M059J (cell line): ENCODE data around the gene TMEM38A. TPM values are rescaled to one million over a fixed set of nuclear protein-coding genes. Genes with fewer than 3 reads are reported as not detected.

Source experiments
- total RNA-seq: library from RNA; depleted of rRNA; stranded (reverse); fragments of >200 nt; shearing (Covaris generic); gene quantifications from 2 replicates; pipeline ENCODE4 v1.2.3, GENCODE V29; 2014; rRNA removed

TMEM38A gene
- total RNA-seq, 1 experiment from 2014 or later = 3.5 TPM

Other genes starting within 250 kb of the TMEM38A start
- 4.1 and 6.3 TPM in 2 replicates for gene EPS15L1, start 189.2 kb upstream of the TMEM38A start, total RNA-seq
- gene CALR3, start 165.0 kb upstream of the TMEM38A start, total RNA-seq = not detected in 2 replicates
- gene C19orf44, start 164.7 kb upstream of the TMEM38A start, total RNA-seq = 3.7 and 4.1 TPM in 2 replicates
- gene CHERP, start 118.7 kb upstream of the TMEM38A start, total RNA-seq = 4.5 and 7.5 TPM in 2 replicates
- gene SLC35E1, start 88.7 kb upstream of the TMEM38A start, total RNA-seq = 35.7 and 43.5 TPM in 2 replicates
- 4.0 and 9.2 TPM in 2 replicates for gene MED26, start 32.9 kb upstream of the TMEM38A start, total RNA-seq
- gene SMIM7, start 995 bp upstream of the TMEM38A start, total RNA-seq = 135 and 174 TPM in 2 replicates
- not detected in 2 replicates for gene NWD1, start 58.7 kb downstream of the TMEM38A start, total RNA-seq
- gene SIN3B, start 168.3 kb downstream of the TMEM38A start, total RNA-seq = 10.1 and 14.5 TPM in 2 replicates
- not detected in 2 replicates for gene F2RL3, start 227.9 kb downstream of the TMEM38A start, total RNA-seq